Neutrophil (primary cell): ENCODE data around the gene HSFX2.
"Not testable (repeated sequence)": the region's sequence is repeated elsewhere in the genome, so short reads cannot be mapped to it uniquely, and the experiment has no call there.

Source experiments
- H3K27ac ChIP-seq: fragments of 200-600 bp; sonication (generic); 2 replicates; pipeline ENCODE4 v1.5.1; 2016; ENCODE audit warnings: mild to moderate bottlenecking, moderate library complexity
- H3K27me3 ChIP-seq: fragments of 200-600 bp; sonication (generic); 2 replicates; pipeline ENCODE4 v1.6.0; 2016; ENCODE audit warnings: mild to moderate bottlenecking
- H3K36me3 ChIP-seq: fragments of 200-600 bp; sonication (generic); 2 replicates; pipeline ENCODE4 v1.5.1; 2017
- H3K4me1 ChIP-seq, 2 experiments: fragments of 200-600 bp in 1 of 2; sonication (generic) in 1 of 2; 1 replicate in 1 of 2; 2 replicates in 1 of 2; pipeline versions ENCODE4 v1.5.1 to v1.6.1; 2013 to 2016; ENCODE audit warnings: low read depth in 1 of 2, low read length in 1 of 2, mild to moderate bottlenecking in 1 of 2, moderate library complexity in 1 of 2; ENCODE audit not compliant: control insufficient read depth in 1 of 2, insufficient read depth in 1 of 2
- H3K4me3 ChIP-seq, 2 experiments: fragments of 200-600 bp in 1 of 2; sonication (generic) in 1 of 2; 1 replicate in 1 of 2; 2 replicates in 1 of 2; pipeline ENCODE4 v1.5.1; 2013 to 2016; ENCODE audit warnings: low read depth in 1 of 2, low read length in 1 of 2, mild to moderate bottlenecking in 1 of 2, moderate library complexity in 1 of 2
- H3K9me3 ChIP-seq: fragments of 200-600 bp; sonication (generic); 2 replicates; pipeline ENCODE4 v1.5.1; 2016
- TF ChIP-seq, protein P1 (sequence below): fragments of 200-600 bp; sonication (generic); IDR thresholded peaks from 2 replicates; pipeline ENCODE4 v1.5.1; 2016; ENCODE audit warnings: antibody characterized with exemption

HSFX2 gene, protein sequence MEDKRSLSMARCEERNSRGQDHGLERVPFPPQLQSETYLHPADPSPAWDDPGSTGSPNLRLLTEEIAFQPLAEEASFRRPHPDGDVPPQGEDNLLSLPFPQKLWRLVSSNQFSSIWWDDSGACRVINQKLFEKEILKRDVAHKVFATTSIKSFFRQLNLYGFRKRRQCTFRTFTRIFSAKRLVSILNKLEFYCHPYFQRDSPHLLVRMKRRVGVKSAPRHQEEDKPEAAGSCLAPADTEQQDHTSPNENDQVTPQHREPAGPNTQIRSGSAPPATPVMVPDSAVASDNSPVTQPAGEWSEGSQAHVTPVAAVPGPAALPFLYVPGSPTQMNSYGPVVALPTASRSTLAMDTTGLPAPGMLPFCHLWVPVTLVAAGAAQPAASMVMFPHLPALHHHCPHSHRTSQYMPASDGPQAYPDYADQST

DNA sequence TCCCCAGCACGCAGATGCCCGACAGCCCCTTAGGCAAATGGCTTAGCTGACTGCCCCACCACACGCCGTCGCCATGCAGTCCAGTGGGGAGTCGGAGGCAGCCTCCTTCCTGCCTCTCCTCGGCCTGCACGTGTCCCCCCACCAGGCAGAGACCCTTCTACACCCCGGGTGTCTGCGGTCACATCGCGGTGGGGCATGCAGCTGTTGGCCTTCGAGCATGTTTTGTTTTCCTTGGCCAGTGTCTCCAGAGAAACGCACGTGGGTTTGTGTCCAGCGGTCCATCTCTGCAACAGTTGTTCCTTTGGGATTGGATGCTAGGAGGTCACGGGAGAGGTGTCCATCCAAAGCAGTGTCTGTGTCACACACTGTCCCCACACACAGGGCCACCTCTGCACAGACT, at the start of gene HSFX2:
Gene HSFX2, minus strand, starts transcription at position 101 of the 400 bp plus-strand sequence. CDS start 614 bp downstream, outside the sequence.
- H3K4me3 ChIP-seq, H3K9me3 ChIP-seq, H3K27ac ChIP-seq, H3K4me1 ChIP-seq, H3K36me3 ChIP-seq, H3K27me3 ChIP-seq: not testable (repeated sequence)

DNA sequence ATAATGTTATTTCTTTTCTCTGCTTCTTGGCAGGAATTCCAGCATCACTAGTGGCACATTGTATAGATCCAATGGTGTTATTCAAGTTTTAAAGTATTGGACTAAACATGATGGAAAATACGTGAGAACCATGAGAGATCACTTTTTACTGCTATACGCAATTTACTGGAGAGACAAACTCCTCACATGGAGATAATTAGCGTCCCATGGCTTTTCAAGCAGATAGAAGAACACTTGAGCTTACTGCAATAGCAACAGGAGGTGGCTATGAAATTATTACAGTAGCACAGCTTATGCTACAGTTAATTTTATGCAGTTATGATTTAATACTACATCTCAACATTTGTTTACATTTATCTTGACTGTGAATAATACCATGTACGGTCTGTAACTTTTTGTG, 48.4 kb upstream of the HSFX2 start:
- Histone ChIP-seq H3K9me3 (no peaks in the 10 kb centered on the region), H3K27ac (no peak overlapping the region), H3K27me3 (no peaks in the 10 kb centered on the region), H3K4me3 (no peak overlapping the region), H3K36me3 (no peaks in the 10 kb centered on the region), H3K4me1 (no peaks in the 10 kb centered on the region)
- TF ChIP-seq, protein P1, sequence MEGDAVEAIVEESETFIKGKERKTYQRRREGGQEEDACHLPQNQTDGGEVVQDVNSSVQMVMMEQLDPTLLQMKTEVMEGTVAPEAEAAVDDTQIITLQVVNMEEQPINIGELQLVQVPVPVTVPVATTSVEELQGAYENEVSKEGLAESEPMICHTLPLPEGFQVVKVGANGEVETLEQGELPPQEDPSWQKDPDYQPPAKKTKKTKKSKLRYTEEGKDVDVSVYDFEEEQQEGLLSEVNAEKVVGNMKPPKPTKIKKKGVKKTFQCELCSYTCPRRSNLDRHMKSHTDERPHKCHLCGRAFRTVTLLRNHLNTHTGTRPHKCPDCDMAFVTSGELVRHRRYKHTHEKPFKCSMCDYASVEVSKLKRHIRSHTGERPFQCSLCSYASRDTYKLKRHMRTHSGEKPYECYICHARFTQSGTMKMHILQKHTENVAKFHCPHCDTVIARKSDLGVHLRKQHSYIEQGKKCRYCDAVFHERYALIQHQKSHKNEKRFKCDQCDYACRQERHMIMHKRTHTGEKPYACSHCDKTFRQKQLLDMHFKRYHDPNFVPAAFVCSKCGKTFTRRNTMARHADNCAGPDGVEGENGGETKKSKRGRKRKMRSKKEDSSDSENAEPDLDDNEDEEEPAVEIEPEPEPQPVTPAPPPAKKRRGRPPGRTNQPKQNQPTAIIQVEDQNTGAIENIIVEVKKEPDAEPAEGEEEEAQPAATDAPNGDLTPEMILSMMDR: no peak

GRCh38 chrX:149641835-149642234, 46.7 kb upstream of the HSFX2 start:
- Histone ChIP-seq H3K27ac (no peak overlapping the region), H3K27me3 (no peaks in the 10 kb centered on the region), H3K36me3 (no peaks in the 10 kb centered on the region), H3K4me1 (no peaks in the 10 kb centered on the region), H3K9me3 (no peaks in the 10 kb centered on the region), H3K4me3 (no peak overlapping the region)
- TF ChIP-seq, protein P1: no peak

GRCh38 chrX:149641432-149641831, 46.3 kb upstream of the HSFX2 start:
- Histone ChIP-seq H3K9me3 (no peaks in the 10 kb centered on the region), H3K27me3 (no peaks in the 10 kb centered on the region), H3K27ac (no peak overlapping the region), H3K4me3 (no peak overlapping the region), H3K4me1 (no peaks in the 10 kb centered on the region), H3K36me3 (no peaks in the 10 kb centered on the region)
- TF ChIP-seq, protein P1: no peak

GRCh38 chrX:149639568-149639967, 44.5 kb upstream of the HSFX2 start:
- Histone ChIP-seq H3K27ac (no peak overlapping the region), H3K36me3 (no peaks in the 10 kb centered on the region), H3K4me3 (no peak overlapping the region), H3K27me3 (no peaks in the 10 kb centered on the region), H3K4me1 (no peaks in the 10 kb centered on the region), H3K9me3 (no peaks in the 10 kb centered on the region)
- TF ChIP-seq, protein P1: no peak

DNA sequence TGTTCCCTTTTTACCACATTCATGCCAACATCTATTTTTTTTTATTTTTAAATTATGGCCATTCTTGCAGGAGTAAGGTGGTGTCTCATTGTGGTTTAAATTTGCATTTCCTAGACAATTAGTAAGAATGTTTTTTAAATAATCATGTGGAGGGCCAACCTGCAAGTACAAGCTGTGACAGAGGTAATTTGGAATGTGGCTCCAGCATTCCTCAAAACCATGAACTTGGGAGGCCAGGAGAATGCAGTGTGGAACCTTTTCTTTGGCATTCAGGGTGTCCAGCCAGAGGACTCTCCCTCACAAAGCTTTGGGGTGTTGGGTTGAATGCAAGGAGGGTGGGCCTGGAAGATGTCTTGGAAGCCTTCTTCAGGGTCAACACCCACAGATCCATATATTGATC, 43.7 kb upstream of the HSFX2 start:
- Histone ChIP-seq H3K4me1 (no peaks in the 10 kb centered on the region), H3K4me3 (no peak overlapping the region), H3K27me3 (no peaks in the 10 kb centered on the region), H3K27ac (no peak overlapping the region), H3K9me3 (no peaks in the 10 kb centered on the region), H3K36me3 (no peaks in the 10 kb centered on the region)
- TF ChIP-seq, protein P1: no peak
